Measurements from ENCODE around the gene AIG1.
"Not testable (repeated sequence)": the region's sequence is repeated elsewhere in the genome, so short reads cannot be mapped to it uniquely, and the experiment has no call there.

AIG1 gene

GRCh38 chr6:143060806-143061596, at the start of gene AIG1:
TSS of gene AIG1 (plus strand) at chr6:143060889. CDS start at chr6:143060926, 37 bp downstream.
- no peak for DNase-seq

GRCh38 chr6:143014764-143015163, 45.9 kb upstream of the AIG1 start:
- DNase-seq = no peak

- DNase-seq = no peak
These were observed 45.4 kb upstream of the AIG1 start for GRCh38 chr6:143015300-143015706.

GRCh38 chr6:143018955-143019354, 41.7 kb upstream of the AIG1 start:
- no peak for DNase-seq

GRCh38 chr6:143020862-143021261, 39.8 kb upstream of the AIG1 start:
- DNase-seq = not testable (repeated sequence)

GRCh38 chr6:143021543-143021942, 39.1 kb upstream of the AIG1 start:
- DNase-seq = no peak

GRCh38 chr6:143022587-143022986, 38.1 kb upstream of the AIG1 start:
- no peak for DNase-seq

GRCh38 chr6:143023695-143024094, 37.0 kb upstream of the AIG1 start:
- DNase-seq = no peak

- no peak for DNase-seq
These were observed 35.7 kb upstream of the AIG1 start for GRCh38 chr6:143024977-143025376.

- DNase-seq = no peak
These were observed 33.8 kb upstream of the AIG1 start for GRCh38 chr6:143026696-143027449.

- DNase-seq = no peak
These were observed 25.9 kb upstream of the AIG1 start for GRCh38 chr6:143034689-143035334.

GRCh38 chr6:143037470-143037869, 23.2 kb upstream of the AIG1 start:
- DNase-seq = peak; percentile 20

- no peak for DNase-seq
These were observed 21.9 kb upstream of the AIG1 start for GRCh38 chr6:143038833-143039232.

- DNase-seq = no peak
These were observed 21.1 kb upstream of the AIG1 start for GRCh38 chr6:143039548-143039947.

GRCh38 chr6:143040018-143040417, 20.7 kb upstream of the AIG1 start:
- DNase-seq = no peak

GRCh38 chr6:143044345-143044744, 16.3 kb upstream of the AIG1 start:
- DNase-seq = not testable (repeated sequence)

GRCh38 chr6:143049611-143050010, 11.1 kb upstream of the AIG1 start:
- no peak for DNase-seq

GRCh38 chr6:143050509-143050908, 10.2 kb upstream of the AIG1 start:
- DNase-seq = no peak

- DNase-seq = no peak
These were observed 8.4 kb upstream of the AIG1 start for GRCh38 chr6:143052282-143052681.

- DNase-seq = no peak
These were observed 6.8 kb upstream of the AIG1 start for GRCh38 chr6:143053856-143054255.

- no peak for DNase-seq
These were observed 6.4 kb upstream of the AIG1 start for GRCh38 chr6:143054329-143054728.

GRCh38 chr6:143055213-143055612, 5.5 kb upstream of the AIG1 start:
- no peak for DNase-seq

- DNase-seq = no peak
These were observed 4.8 kb upstream of the AIG1 start for GRCh38 chr6:143055891-143056290.

GRCh38 chr6:143058987-143059386, 1.7 kb upstream of the AIG1 start:
- no peak for DNase-seq
